ENCODE measurements around the gene EFR3B.

The EFR3B gene

GRCh38 chr2:25035537-25036220 is 6.2 kb upstream of the EFR3B start:
- DNase-seq = no peak

DNA sequence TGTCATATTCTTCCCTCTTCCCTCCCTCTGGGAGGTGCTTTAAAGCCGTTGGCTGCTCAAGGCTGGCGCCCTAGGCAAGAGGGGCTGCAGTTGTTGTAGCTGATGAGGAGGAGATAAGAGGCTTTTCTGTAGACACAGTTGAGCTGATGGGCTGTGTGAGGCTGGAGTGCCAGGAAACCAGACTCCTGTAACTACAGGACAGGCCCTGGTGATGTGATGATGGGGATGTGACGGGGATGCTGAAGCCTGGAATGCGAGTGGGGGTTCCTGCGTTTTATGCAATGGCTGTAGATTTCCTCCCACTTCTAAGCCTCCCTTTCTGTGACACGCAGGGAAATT is 5.7 kb upstream of the EFR3B start:
- DNase-seq = no peak

DNA sequence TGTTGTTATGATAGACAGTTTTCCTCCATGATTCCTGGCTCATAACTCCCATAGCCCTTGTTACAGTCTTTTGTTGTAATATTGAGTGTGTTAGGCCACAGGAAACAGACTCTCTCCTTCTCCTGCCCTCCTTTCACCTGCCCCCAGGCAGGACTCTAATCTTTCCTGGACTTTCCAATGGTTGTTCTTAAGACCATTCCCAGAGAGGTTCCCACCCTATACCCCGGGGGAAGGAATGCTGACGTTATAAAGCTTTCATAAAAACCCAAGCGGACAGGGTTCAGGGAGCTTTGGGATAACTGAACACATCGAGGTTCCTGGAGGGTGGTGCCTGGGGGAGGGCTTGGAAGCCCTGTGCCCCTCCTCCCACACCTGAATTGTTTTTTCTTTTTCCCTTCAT is 2.8 kb upstream of the EFR3B start:
- DNase-seq = no peak

GRCh38 chr2:25041307-25041927 is 459 bp upstream of the EFR3B start:
- DNase-seq = peak; percentile 13

DNA sequence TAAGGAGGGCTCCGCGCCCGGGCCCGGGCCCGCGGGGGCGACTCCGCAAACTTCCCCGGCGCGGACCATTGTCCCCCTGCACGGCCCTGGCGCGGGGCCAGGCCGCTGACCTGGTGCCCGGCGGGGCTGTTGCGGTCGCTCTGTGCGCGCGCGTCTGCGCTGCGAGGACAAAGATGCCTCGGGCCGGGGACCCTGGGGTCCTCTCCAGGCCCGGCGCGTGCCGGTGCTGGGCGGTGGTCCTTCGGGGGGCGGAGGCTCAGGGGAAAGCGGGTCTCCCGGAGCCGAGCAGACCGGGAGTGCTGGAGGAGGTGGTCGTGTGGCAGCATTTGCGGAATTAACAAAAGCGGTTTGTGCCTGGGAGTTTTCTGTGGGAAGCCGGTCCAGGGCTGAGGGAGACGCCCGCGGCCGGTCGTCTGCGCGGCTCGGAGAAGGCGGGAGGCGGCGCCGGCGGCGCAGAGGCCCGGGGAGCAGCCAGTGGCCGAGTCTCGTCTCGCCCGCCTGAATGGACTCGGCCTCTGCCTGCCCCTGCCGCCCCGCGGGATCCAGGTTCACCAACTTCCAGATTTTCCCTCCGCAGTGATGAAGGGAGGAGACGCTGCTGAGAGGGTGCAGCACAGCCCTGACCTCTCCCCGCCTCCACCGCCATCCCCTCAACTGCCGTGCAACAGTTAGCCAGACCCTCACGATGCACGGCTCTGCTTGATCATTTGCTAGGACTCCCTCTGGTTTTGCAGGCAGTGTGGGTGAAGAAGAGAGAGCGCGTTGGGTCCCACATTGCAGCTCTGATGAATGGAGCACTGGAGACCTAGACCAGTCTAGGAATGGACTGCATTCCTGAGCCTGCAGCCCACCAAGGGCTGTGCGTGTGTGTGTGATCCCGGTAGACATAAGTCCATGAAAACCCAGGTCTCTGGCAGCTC is 705 bp downstream of the EFR3B start:
- peak; percentile 16 for DNase-seq

DNA sequence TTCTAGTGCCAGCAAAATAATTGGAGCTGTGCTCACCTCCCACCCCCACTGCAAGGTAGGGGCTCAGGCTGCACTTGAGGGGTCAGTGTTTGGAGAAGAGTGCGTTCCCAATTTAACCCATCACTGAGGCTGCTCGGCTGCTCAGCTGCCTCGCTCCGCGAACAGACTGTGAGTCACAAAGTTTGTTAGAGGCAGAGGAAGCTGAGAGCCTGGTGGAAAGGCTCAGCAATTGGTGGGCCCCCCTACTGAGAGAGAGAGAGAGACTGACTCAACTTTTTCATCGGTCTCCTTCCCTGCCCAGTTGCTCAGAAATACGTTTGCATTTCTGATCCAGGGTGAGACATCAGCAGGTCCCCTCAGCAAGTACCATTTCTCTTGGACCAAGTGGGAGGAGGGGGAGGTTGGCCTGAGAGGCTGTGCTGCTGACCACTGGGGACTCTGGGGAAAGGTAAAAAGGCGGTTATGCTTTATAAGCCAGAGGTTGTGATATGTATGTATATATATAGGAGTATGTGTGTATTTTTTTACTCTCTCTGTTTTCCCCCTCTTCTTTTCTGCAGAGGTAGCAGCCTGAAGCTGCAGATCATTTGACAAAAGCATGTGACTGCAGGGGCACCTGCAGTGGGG is 1.5 kb downstream of the EFR3B start:
- peak; percentile 75 for DNase-seq

DNA sequence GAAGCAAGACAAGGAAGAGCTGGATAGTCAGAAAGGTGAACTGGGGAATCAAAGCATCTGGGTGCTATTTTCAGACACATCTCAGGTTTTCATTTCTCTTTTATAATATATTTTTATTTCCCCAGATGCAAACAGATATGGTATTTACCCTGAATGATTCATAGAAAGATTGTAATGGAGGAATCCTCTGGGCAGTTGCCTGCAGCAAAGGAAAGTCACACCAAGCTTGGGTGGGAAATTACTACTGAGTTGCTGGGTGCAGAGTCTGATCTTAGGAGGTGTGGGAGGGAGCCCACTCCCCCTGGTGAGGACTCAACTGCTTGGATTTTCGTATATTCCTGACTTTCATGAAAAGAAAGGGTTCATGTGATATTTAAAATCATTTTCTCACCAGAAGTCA is 2.1 kb downstream of the EFR3B start:
- DNase-seq = no peak

DNA sequence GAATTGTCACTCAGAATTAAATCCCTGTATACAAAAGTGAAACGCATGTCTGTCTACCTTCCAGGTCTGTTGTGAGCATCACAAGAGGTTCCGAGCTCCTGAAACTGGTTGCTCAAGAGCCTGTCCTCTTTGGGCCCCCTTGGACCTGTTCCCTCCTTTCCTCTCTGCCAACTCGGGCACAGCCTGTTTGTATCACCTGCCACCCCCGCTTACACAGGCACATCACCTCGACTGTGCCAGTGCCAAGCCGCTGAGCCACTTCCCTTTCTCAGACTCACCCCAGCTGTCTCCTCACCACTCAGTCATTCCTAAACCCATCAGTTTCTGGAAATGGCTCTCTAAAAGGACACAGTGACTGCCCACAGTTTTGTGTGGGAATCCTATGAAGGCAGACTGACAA is 3.1 kb downstream of the EFR3B start:
- DNase-seq = no peak

DNA sequence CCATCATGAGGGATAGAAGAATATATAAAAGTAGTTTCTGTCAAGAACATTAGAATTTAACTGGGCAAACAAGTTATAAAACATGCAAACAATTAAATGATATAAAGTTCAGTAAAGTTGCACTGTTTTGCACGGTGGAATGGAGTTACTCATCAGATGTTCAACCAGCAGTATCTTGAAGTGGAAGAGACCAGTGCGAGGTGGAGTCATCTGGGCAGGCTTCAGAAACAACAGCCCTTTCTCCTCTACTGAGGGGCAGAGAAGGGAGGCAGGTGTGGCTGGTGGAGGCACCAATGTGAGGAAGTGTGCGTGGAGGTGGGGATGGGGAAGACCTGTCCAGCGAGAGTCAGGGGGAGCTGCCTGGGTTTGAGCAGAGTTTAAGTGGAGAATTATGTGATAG is 7.5 kb downstream of the EFR3B start:
- DNase-seq = no peak

DNA sequence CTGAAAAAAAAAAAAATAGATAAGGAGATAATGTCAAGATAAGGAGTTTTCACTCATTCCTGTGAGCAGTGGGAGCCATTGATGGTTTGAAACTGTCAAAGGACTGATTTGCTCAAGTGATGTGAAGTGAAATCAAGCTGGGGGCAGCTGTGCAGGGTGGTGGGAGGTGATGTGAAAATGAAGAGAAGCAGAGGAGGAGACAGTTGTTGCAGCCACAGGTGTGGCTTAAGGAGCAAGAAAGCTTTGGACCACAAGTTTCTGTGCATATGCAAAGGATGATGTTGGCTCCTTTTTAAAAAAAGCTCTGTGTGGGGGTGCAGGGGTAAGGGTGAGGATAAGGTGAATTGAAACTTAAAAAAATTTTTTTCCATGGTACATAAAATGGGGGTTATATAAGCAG is 8.3 kb downstream of the EFR3B start:
- no peak for DNase-seq

DNA sequence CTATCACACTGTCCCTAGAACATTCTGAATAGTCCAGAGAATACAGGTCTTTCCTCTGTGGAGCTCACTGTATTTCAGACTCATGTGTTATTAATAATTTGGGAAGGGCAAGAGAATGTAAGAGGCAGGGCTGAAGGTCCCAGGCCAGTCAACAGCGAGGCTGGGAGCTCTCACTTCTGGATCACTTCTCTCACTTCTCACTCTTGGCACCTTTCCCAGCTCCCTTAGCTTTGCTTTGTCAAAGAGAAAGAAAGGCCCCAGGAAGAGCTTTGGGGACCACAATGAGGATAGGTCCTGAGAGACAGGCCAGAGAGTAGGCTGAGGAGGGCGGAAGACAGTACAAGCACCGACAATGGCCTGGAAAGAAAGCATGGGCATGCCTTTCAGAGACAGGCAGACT is 11.2 kb downstream of the EFR3B start:
- no peak for DNase-seq

DNA sequence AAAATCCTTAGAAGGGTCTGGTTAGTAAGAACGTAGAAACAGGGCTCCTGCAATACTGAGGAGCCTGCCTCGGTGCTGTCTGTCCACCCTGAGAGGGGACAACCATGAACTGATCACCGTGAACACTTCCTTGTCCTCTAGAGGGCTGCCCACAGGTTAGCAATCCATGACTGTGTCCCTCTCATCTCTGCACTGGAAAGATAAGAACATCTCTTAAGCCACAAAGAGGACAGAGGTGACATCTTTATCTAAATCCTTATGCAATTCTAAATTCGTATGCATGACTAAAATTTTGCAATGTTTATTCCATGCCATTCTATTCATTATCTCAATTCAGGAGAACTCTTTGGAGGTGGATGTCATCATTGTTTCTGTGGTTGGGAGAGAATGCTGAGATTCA is 12.8 kb downstream of the EFR3B start:
- no peak for DNase-seq

DNA sequence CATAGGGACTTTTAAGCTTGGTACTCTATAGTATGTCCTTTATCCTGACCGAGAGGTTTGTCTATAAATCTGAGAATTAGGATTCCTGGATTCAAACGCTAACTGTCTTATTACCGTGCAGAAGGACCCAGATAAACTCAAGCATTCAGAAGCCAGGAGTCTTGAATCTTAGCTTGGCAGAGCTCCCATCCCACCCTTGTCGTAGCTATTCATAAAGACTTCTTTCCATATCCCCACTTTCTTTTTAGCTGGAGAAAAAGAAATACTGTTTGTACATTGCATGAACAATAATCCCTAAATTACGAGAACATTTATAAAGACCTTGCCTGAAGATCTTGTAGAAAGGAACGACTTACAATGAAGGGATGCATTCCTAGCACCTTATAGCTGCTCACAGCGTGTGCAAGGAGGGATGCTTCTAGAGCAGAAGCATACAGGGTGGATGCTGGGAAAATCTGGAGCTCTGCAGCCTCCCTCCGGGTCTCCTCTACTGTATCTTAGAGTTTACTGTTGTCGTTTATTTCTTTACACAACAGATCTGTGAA is 13.6 kb downstream of the EFR3B start:
- DNase-seq = no peak

GRCh38 chr2:25056098-25056821 is 14.4 kb downstream of the EFR3B start:
- DNase-seq = no peak

DNA sequence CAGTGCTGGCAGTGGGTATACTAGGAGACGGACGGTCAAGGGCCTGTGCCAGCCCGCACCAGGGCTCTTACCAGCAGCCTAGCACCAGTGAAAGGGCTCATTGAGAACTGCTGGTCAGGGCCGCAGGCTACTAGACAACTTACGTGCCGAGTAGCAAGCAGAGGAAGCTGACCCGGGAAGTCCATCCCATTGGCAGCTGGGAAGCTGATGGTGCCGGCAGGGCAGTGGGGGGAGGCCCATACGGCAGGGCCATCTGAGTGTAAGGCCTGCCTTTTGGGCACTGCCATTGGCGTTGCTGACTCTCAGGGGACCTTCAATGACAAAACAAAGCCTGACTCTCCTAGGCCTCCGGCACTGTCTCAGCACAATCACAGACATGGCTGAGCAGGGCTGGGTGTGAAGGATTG is 20.6 kb downstream of the EFR3B start:
- DNase-seq = no peak

- no peak for DNase-seq
Observed at GRCh38 chr2:25063876-25064660, 22.2 kb downstream of the EFR3B start.

DNA sequence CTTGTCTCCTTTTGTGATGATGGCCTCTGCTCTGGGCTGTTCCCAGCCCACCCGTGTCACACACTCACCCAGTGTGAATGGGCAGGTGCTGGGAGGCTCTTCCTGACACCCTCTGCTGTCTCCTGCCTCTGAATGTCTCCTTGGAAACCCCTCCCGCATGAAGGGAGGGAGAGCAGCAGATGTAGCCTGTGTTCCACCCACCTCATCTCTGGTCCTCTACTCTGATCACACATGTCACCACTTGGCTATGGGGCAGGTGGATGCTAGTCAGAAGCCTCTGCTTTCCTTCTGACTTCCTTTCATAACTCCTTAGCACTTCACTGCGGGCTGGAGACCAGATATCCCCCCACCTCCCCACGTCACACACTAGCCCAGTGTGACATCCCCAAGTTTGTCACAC is 23.9 kb downstream of the EFR3B start:
- DNase-seq = no peak

GRCh38 chr2:25066455-25066854 is 24.6 kb downstream of the EFR3B start:
- no peak for DNase-seq

DNA sequence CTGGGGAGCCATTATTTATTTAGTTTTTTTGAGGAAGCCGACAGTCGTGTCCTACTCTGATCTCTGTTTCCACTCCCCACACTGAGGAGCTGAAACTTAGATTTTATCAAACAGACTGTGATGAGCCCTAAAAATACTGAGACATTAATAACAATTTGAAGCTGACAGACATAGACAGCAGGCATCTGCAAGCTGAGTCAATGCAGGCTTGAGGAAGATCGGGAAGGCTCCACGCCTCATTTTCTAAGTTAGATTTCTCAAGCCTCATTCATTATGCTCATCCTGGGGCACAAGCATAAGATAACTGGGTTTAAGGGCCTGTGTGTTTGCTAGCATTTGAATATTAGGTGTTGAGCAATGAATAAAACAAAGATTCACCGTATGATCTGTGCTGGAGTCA is 26.3 kb downstream of the EFR3B start:
- DNase-seq = no peak

GRCh38 chr2:25071966-25072365 is 30.1 kb downstream of the EFR3B start:
- DNase-seq = no peak

- no peak for DNase-seq
Observed at GRCh38 chr2:25072606-25073005, 30.7 kb downstream of the EFR3B start.

DNA sequence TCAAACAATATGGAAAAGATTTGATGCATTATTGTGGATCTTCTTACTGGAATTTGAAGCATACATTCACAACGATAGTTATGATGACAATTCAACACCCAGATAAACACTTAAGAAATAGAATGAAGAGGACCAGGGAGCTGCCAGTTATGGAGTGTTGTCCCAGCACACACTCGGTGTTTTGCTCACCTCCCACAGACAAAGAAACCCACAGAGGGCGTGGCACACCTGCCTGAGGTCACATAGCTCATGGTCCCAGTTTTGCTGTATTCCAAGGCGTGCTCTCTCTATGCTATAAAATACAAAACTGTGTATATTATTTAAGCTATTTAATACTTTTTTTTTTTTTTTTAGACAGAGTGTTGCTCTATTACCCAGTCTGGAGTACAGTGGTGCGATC is 31.1 kb downstream of the EFR3B start:
- DNase-seq = no peak
